Omental fat pad (tissue), 4 donors: Measurements from ENCODE around the gene PAQR8. TPM values are rescaled to one million over a fixed set of nuclear protein-coding genes. Genes with fewer than 3 reads are reported as not detected.

Source experiments
- ATAC-seq: fragments of 150-250 bp; one replicate; pipeline ENCODE4 v1.9.1; 2016; ENCODE audit warnings: mild to moderate bottlenecking, moderate library complexity; ENCODE audit not compliant: low FRiP score
- DNase-seq: peaks from one replicate; pipeline ENCODE4 v3.0.0-alpha.2; 2019; ENCODE audit warnings: low spot score
- CTCF ChIP-seq, 3 donors: fragments of 450-650 bp; IDR thresholded peaks; one replicate each; pipeline ENCODE4 v1.5.1; 2016 to 2017; ENCODE audit warnings: antibody characterized with exemption in 3 of 3, mild to moderate bottlenecking in 3 of 3, moderate library complexity in 2 of 3
- total RNA-seq, 4 donors: library from RNA; depleted of rRNA; stranded (reverse); fragments of >200 nt; gene quantifications; one replicate each; pipeline ENCODE4 v1.1.0, GENCODE V29; 2016

The PAQR8 gene
- total RNA-seq, 4 donors from 2014 or later: 1.5 to 7.9 (median 3.6) TPM

GRCh38 chr6:52457096-52457495 lies 95.1 kb downstream of the PAQR8 start:
- no peak for ATAC-seq
- no peak for DNase-seq
- TF ChIP-seq CTCF (IDR thresholded peaks at IDR 0.05): no peak

Other genes with a start within 250 kb of the PAQR8 start
- not detected for gene IL17A, start 175.8 kb upstream of the PAQR8 start, total RNA-seq
- not detected for gene IL17F, start 117.7 kb upstream of the PAQR8 start, total RNA-seq
- 10 to 100 TPM; 24.8 to 43.0 (median 32.3) TPM for gene MCM3, start 77.4 kb upstream of the PAQR8 start, total RNA-seq
- 10 to 100 TPM; 10.2 to 33.0 (median 20.8) TPM for gene EFHC1, start 58.2 kb downstream of the PAQR8 start, total RNA-seq
- gene TRAM2, start 214.9 kb downstream of the PAQR8 start, total RNA-seq: 10 to 100 TPM; 17.8 to 29.8 (median 26.3) TPM